ENCODE results near the gene HEPHL1.

GRCh38 chr11:94144216-94144615, 123.1 kb downstream of the HEPHL1 start:
- no peak for TF ChIP-seq ZFX (IDR thresholded peaks at IDR 0.05; ENCODE audit: borderline replicate concordance)
- TF ChIP-seq, protein P1, sequence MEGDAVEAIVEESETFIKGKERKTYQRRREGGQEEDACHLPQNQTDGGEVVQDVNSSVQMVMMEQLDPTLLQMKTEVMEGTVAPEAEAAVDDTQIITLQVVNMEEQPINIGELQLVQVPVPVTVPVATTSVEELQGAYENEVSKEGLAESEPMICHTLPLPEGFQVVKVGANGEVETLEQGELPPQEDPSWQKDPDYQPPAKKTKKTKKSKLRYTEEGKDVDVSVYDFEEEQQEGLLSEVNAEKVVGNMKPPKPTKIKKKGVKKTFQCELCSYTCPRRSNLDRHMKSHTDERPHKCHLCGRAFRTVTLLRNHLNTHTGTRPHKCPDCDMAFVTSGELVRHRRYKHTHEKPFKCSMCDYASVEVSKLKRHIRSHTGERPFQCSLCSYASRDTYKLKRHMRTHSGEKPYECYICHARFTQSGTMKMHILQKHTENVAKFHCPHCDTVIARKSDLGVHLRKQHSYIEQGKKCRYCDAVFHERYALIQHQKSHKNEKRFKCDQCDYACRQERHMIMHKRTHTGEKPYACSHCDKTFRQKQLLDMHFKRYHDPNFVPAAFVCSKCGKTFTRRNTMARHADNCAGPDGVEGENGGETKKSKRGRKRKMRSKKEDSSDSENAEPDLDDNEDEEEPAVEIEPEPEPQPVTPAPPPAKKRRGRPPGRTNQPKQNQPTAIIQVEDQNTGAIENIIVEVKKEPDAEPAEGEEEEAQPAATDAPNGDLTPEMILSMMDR (IDR thresholded peaks at IDR 0.05), result no peak
